22Rv1 (cell line): ENCODE data around the gene C1orf167.

Source experiments
- ZFX ChIP-seq: fragments of 450-650 bp; IDR thresholded peaks from 2 replicates; pipeline ENCODE4 v1.6.1; 2017; ENCODE audit warnings: antibody characterized with exemption, borderline replicate concordance
- TF ChIP-seq, protein P1 (sequence below): fragments of 450-650 bp; IDR thresholded peaks from 2 replicates; pipeline ENCODE4 v1.5.1; 2017; ENCODE audit warnings: mild to moderate bottlenecking

- TF ChIP-seq, protein P1, sequence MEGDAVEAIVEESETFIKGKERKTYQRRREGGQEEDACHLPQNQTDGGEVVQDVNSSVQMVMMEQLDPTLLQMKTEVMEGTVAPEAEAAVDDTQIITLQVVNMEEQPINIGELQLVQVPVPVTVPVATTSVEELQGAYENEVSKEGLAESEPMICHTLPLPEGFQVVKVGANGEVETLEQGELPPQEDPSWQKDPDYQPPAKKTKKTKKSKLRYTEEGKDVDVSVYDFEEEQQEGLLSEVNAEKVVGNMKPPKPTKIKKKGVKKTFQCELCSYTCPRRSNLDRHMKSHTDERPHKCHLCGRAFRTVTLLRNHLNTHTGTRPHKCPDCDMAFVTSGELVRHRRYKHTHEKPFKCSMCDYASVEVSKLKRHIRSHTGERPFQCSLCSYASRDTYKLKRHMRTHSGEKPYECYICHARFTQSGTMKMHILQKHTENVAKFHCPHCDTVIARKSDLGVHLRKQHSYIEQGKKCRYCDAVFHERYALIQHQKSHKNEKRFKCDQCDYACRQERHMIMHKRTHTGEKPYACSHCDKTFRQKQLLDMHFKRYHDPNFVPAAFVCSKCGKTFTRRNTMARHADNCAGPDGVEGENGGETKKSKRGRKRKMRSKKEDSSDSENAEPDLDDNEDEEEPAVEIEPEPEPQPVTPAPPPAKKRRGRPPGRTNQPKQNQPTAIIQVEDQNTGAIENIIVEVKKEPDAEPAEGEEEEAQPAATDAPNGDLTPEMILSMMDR, result no peak
- no peak for TF ChIP-seq ZFX
Observed at GRCh38 chr1:11792106-11792505, 30.1 kb downstream of the C1orf167 start.
